HEK293 (cell line): ENCODE data around the gene CREB5.

Experiments used
- CTCF ChIA-PET: fragments of 350-600 bp; formaldehyde crosslinking; extraction: SDS; loops from one replicate; lab custom pipeline; 2021; ENCODE audit warnings: antibody characterized with exemption; lab: Yijun Ruan, JAX
- POLR2A ChIA-PET: fragments of 300-600 bp; formaldehyde crosslinking; extraction: SDS; loops from one replicate; lab custom pipeline; 2020; ENCODE audit warnings: antibody characterized with exemption, inconsistent platforms; lab: Yijun Ruan, JAX
- H3K27ac ChIP-seq: fragments of 200-500 bp; sonication (Bioruptor generic); 2 replicates; pipeline ENCODE4 v1.5.1; 2014; ENCODE audit warnings: low read depth, low read length, control low read depth, inconsistent platforms; ENCODE audit errors: extremely low read depth
- H3K36me3 ChIP-seq, 2 experiments: fragments of 200-500 bp in 1 of 2; sonication (Bioruptor generic) in 1 of 2; 1 replicate in 1 of 2; 2 replicates in 1 of 2; pipeline ENCODE4 v1.5.1; 2014 to 2017; ENCODE audit warnings: inconsistent platforms in 2 of 2, low read length in 2 of 2; ENCODE audit not compliant: control insufficient read depth in 2 of 2, insufficient read depth in 1 of 2
- H3K4me1 ChIP-seq: fragments of 200-500 bp; sonication (Bioruptor generic); 2 replicates; pipeline ENCODE4 v1.5.1; 2014; ENCODE audit warnings: mild to moderate bottlenecking, low read length, inconsistent platforms; ENCODE audit not compliant: control insufficient read depth, insufficient read depth
- H3K4me3 ChIP-seq: 2 replicates; pipeline ENCODE4 v1.5.1; 2011; ENCODE audit warnings: low read depth, mild to moderate bottlenecking, control low read depth, low read length, moderate library complexity
- H3K9me3 ChIP-seq: fragments of 200-500 bp; sonication (Bioruptor generic); 2 replicates; pipeline ENCODE4 v1.5.1; 2014; ENCODE audit warnings: low read depth, low read length, inconsistent platforms; ENCODE audit not compliant: control insufficient read depth, insufficient read depth
- ZNF132 ChIP-seq: fragments of 450-650 bp; formaldehyde crosslinking; IDR thresholded peaks from 2 replicates; pipeline ENCODE4 v1.5.1; 2017; ENCODE audit warnings: missing biosample characterization, missing genetic modification characterization, borderline replicate concordance
- ZNF202 ChIP-seq: fragments of 450-650 bp; formaldehyde crosslinking; IDR thresholded peaks from 2 replicates; pipeline ENCODE4 v1.5.1; 2016; ENCODE audit warnings: missing biosample characterization, missing genetic modification characterization, borderline replicate concordance
- ZNF302 ChIP-seq: fragments of 450-650 bp; formaldehyde crosslinking; IDR thresholded peaks from 2 replicates; pipeline ENCODE4 v1.5.1; 2016; ENCODE audit warnings: missing biosample characterization, missing genetic modification characterization, low read depth
- ZNF335 ChIP-seq: fragments of 450-650 bp; formaldehyde crosslinking; conservative IDR thresholded peaks from 2 replicates; pipeline ENCODE4 v1.5.1; 2016; ENCODE audit warnings: missing biosample characterization, missing genetic modification characterization
- ZNF530 ChIP-seq: fragments of 450-650 bp; formaldehyde crosslinking; IDR thresholded peaks from 2 replicates; pipeline ENCODE4 v1.5.1; 2016; ENCODE audit warnings: low read depth, missing biosample characterization, missing genetic modification characterization
- ZNF600 ChIP-seq: fragments of 450-650 bp; formaldehyde crosslinking; IDR thresholded peaks from 2 replicates; pipeline ENCODE4 v1.5.1; 2016; ENCODE audit warnings: missing biosample characterization, missing genetic modification characterization
- ZNF660 ChIP-seq: fragments of 450-650 bp; IDR thresholded peaks from 2 replicates; pipeline ENCODE4 v1.5.1; 2018; ENCODE audit warnings: missing biosample characterization, mild to moderate bottlenecking, missing genetic modification characterization
- ZNF664 ChIP-seq: fragments of 450-650 bp; formaldehyde crosslinking; IDR thresholded peaks from 2 replicates; pipeline ENCODE4 v1.5.1; 2016; ENCODE audit warnings: missing biosample characterization, missing genetic modification characterization
- ZNF670 ChIP-seq: fragments of 450-650 bp; formaldehyde crosslinking; IDR thresholded peaks from 2 replicates; pipeline ENCODE4 v1.5.1; 2016; ENCODE audit warnings: missing biosample characterization, missing genetic modification characterization, low read depth
- ZNF677 ChIP-seq: fragments of 450-650 bp; IDR thresholded peaks from 2 replicates; pipeline ENCODE4 v1.5.0; 2018; ENCODE audit warnings: missing biosample characterization, mild to moderate bottlenecking, missing genetic modification characterization, moderate library complexity
- ZNF791 ChIP-seq: fragments of 450-650 bp; formaldehyde crosslinking; IDR thresholded peaks from 2 replicates; pipeline ENCODE4 v1.5.1; 2016; ENCODE audit warnings: missing biosample characterization, missing genetic modification characterization
- TF ChIP-seq, protein P1 (sequence below): fragments of 450-650 bp; formaldehyde crosslinking; IDR thresholded peaks from 2 replicates; pipeline ENCODE4 v1.5.1; 2016; ENCODE audit warnings: missing biosample characterization, missing genetic modification characterization
- TF ChIP-seq, protein P2 (sequence below): fragments of 450-650 bp; formaldehyde crosslinking; IDR thresholded peaks from 2 replicates; pipeline ENCODE4 v1.5.1; 2017; ENCODE audit warnings: missing biosample characterization, missing genetic modification characterization
- TF ChIP-seq, protein P3 (sequence below): fragments of 450-650 bp; IDR thresholded peaks from 2 replicates; pipeline ENCODE4 v1.5.1; 2018; ENCODE audit warnings: missing biosample characterization, mild to moderate bottlenecking, missing genetic modification characterization
- TF ChIP-seq, protein P4 (sequence below): fragments of 450-650 bp; formaldehyde crosslinking; IDR thresholded peaks from 2 replicates; pipeline ENCODE4 v1.5.1; 2016; ENCODE audit warnings: missing biosample characterization, missing genetic modification characterization
- TF ChIP-seq, protein P5 (sequence below): fragments of 450-650 bp; formaldehyde crosslinking; IDR thresholded peaks from 2 replicates; pipeline ENCODE4 v1.5.1; 2016; ENCODE audit warnings: missing biosample characterization, missing genetic modification characterization
- TF ChIP-seq, protein P6 (sequence below): fragments of 450-650 bp; formaldehyde crosslinking; IDR thresholded peaks from 2 replicates; pipeline ENCODE4 v1.5.1; 2016; ENCODE audit warnings: missing biosample characterization, missing genetic modification characterization, low read depth
- TF ChIP-seq, protein P7 (sequence below): fragments of 450-650 bp; formaldehyde crosslinking; IDR thresholded peaks from 2 replicates; pipeline ENCODE4 v1.5.1; 2016; ENCODE audit warnings: missing biosample characterization, missing genetic modification characterization
- TF ChIP-seq, protein P8 (sequence below): fragments of 450-650 bp; formaldehyde crosslinking; IDR thresholded peaks from 2 replicates; pipeline ENCODE4 v1.5.1; 2017; ENCODE audit warnings: missing biosample characterization, missing genetic modification characterization

CREB5 gene

DNA sequence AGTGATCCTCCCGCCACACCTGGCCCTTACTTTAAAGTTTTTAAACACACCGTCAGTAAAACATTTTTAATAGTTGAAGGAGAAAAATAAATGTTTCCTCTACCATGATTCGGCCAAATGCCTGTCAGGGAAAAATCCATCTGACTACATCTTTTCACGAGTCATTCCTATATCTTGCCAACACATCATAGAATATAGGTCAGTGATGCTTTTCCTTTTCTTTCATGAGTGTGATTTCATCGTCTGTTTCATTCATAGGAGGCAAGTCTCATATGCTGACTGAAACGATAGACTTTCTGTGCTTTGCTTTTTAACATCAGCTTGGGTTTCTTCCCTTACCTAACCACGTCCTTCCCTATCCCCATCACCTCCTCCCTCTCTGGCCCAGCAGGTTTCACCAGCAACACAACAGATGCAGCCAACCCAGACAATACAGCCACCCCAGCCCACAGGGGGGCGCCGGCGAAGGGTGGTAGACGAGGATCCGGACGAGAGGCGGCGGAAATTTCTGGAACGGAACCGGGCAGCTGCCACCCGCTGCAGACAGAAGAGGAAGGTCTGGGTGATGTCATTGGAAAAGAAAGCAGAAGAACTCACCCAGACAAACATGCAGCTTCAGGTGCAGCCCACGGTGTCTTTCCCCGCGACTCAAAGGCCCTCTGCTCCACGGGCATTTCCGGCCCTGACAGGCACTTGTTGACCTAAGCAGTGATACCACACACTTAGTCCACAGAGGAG, 396.6 kb downstream of the CREB5 start (continued):
- TF ChIP-seq, protein P1, sequence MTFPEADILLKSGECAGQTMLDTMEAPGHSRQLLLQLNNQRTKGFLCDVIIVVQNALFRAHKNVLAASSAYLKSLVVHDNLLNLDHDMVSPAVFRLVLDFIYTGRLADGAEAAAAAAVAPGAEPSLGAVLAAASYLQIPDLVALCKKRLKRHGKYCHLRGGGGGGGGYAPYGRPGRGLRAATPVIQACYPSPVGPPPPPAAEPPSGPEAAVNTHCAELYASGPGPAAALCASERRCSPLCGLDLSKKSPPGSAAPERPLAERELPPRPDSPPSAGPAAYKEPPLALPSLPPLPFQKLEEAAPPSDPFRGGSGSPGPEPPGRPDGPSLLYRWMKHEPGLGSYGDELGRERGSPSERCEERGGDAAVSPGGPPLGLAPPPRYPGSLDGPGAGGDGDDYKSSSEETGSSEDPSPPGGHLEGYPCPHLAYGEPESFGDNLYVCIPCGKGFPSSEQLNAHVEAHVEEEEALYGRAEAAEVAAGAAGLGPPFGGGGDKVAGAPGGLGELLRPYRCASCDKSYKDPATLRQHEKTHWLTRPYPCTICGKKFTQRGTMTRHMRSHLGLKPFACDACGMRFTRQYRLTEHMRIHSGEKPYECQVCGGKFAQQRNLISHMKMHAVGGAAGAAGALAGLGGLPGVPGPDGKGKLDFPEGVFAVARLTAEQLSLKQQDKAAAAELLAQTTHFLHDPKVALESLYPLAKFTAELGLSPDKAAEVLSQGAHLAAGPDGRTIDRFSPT (tag by site-specific recombination) = no peak
- 0 out of 2 replicates have a peak, but pooled peaks have one; percentile 18 for TF ChIP-seq ZNF530 (tag by site-specific recombination)
- TF ChIP-seq, protein P2, sequence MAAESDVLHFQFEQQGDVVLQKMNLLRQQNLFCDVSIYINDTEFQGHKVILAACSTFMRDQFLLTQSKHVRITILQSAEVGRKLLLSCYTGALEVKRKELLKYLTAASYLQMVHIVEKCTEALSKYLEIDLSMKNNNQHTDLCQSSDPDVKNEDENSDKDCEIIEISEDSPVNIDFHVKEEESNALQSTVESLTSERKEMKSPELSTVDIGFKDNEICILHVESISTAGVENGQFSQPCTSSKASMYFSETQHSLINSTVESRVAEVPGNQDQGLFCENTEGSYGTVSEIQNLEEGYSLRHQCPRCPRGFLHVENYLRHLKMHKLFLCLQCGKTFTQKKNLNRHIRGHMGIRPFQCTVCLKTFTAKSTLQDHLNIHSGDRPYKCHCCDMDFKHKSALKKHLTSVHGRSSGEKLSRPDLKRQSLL (tag by site-specific recombination) = no peak
- TF ChIP-seq, protein P3, sequence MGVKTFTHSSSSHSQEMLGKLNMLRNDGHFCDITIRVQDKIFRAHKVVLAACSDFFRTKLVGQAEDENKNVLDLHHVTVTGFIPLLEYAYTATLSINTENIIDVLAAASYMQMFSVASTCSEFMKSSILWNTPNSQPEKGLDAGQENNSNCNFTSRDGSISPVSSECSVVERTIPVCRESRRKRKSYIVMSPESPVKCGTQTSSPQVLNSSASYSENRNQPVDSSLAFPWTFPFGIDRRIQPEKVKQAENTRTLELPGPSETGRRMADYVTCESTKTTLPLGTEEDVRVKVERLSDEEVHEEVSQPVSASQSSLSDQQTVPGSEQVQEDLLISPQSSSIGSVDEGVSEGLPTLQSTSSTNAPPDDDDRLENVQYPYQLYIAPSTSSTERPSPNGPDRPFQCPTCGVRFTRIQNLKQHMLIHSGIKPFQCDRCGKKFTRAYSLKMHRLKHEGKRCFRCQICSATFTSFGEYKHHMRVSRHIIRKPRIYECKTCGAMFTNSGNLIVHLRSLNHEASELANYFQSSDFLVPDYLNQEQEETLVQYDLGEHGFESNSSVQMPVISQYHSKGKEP = no peak
- TF ChIP-seq, protein P4, sequence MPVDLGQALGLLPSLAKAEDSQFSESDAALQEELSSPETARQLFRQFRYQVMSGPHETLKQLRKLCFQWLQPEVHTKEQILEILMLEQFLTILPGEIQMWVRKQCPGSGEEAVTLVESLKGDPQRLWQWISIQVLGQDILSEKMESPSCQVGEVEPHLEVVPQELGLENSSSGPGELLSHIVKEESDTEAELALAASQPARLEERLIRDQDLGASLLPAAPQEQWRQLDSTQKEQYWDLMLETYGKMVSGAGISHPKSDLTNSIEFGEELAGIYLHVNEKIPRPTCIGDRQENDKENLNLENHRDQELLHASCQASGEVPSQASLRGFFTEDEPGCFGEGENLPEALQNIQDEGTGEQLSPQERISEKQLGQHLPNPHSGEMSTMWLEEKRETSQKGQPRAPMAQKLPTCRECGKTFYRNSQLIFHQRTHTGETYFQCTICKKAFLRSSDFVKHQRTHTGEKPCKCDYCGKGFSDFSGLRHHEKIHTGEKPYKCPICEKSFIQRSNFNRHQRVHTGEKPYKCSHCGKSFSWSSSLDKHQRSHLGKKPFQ (tag by site-specific recombination) = no peak
- TF ChIP-seq ZNF302 (tag by site-specific recombination) = no peak
- TF ChIP-seq ZNF677 = no peak
- TF ChIP-seq, protein P5, sequence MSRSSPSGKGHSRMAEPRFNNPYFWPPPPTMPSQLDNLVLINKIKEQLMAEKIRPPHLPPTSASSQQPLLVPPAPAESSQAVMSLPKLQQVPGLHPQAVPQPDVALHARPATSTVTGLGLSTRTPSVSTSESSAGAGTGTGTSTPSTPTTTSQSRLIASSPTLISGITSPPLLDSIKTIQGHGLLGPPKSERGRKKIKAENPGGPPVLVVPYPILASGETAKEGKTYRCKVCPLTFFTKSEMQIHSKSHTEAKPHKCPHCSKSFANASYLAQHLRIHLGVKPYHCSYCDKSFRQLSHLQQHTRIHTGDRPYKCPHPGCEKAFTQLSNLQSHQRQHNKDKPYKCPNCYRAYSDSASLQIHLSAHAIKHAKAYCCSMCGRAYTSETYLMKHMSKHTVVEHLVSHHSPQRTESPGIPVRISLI (tag by site-specific recombination) = no peak
- TF ChIP-seq ZNF600 (tag by site-specific recombination) = no peak
- TF ChIP-seq ZNF335 (tag by site-specific recombination) = no peak
- no peak for TF ChIP-seq ZNF670 (tag by site-specific recombination)
- TF ChIP-seq, protein P6, sequence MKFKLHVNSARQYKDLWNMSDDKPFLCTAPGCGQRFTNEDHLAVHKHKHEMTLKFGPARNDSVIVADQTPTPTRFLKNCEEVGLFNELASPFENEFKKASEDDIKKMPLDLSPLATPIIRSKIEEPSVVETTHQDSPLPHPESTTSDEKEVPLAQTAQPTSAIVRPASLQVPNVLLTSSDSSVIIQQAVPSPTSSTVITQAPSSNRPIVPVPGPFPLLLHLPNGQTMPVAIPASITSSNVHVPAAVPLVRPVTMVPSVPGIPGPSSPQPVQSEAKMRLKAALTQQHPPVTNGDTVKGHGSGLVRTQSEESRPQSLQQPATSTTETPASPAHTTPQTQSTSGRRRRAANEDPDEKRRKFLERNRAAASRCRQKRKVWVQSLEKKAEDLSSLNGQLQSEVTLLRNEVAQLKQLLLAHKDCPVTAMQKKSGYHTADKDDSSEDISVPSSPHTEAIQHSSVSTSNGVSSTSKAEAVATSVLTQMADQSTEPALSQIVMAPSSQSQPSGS (tag by site-specific recombination) = 0 out of 2 replicates have a peak, but pooled peaks have one; percentile 6
- TF ChIP-seq ZNF791 (tag by site-specific recombination) = no peak
- TF ChIP-seq ZNF132 (tag by site-specific recombination) = no peak

DNA sequence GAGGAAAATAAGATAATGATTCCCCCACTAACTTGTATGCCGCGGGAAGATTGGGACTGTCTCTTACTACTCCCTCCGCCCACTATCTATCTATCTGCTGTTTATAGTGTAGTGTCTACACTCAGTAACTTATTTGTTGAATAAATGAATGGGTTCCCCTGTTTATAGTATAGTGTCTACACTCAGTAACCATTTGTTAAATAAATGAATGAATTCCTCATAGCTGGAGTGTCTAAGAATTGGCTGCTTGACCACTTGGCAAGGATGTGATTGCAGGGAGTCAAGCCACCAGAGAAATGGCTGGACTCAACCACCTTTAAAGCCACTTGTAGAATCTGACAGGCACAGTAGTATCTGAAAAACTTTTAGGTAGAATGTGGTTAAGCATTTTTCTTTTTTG, 398.7 kb downstream of the CREB5 start:
- H3K4me1 ChIP-seq = no peaks in the 10 kb centered on the region
- no peak overlapping the region for H3K4me3 ChIP-seq
- H3K36me3 ChIP-seq = peaks cover 0 to 8% of the 10 kb centered on the region in 2 experiments; a peak in 1 of 3 replicates
- no peaks in the 10 kb centered on the region for H3K9me3 ChIP-seq
- no peak overlapping the region for H3K27ac ChIP-seq
- ChIA-PET POLR2A (no interaction called here), CTCF (no interaction called here)
- TF ChIP-seq, protein P7, sequence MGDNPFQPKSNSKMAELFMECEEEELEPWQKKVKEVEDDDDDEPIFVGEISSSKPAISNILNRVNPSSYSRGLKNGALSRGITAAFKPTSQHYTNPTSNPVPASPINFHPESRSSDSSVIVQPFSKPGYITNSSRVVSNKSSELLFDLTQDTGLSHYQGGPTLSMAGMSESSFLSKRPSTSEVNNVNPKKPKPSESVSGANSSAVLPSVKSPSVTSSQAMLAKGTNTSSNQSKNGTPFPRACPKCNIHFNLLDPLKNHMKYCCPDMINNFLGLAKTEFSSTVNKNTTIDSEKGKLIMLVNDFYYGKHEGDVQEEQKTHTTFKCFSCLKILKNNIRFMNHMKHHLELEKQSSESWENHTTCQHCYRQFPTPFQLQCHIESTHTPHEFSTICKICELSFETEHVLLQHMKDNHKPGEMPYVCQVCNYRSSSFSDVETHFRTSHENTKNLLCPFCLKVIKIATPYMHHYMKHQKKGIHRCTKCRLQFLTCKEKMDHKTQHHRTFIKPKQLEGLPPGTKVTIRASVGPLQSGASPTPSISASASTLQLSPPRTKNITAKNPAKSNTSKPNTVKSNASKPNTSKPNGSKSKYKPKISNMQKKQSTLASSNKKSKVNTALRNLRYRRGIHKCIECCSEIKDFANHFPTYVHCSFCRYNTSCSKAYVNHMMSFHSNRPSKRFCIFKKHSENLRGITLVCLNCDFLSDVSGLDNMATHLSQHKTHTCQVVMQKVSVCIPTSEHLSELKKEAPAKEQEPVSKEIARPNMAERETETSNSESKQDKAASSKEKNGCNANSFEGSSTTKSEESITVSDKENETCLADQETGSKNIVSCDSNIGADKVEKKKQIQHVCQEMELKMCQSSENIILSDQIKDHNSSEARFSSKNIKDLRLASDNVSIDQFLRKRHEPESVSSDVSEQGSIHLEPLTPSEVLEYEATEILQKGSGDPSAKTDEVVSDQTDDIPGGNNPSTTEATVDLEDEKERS (tag by site-specific recombination) = no peak
- TF ChIP-seq ZNF660 (tag by site-specific recombination) = no peak
- TF ChIP-seq ZNF664 (tag by site-specific recombination) = no peak
- TF ChIP-seq, protein P8, sequence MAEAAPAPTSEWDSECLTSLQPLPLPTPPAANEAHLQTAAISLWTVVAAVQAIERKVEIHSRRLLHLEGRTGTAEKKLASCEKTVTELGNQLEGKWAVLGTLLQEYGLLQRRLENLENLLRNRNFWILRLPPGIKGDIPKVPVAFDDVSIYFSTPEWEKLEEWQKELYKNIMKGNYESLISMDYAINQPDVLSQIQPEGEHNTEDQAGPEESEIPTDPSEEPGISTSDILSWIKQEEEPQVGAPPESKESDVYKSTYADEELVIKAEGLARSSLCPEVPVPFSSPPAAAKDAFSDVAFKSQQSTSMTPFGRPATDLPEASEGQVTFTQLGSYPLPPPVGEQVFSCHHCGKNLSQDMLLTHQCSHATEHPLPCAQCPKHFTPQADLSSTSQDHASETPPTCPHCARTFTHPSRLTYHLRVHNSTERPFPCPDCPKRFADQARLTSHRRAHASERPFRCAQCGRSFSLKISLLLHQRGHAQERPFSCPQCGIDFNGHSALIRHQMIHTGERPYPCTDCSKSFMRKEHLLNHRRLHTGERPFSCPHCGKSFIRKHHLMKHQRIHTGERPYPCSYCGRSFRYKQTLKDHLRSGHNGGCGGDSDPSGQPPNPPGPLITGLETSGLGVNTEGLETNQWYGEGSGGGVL (tag by site-specific recombination) = no peak
- TF ChIP-seq ZNF202 (tag by site-specific recombination) = no peak
